Naive thymus-derived CD4-positive, alpha-beta T cell (primary cell): ENCODE measurements around the gene TSHZ1. TPM values are rescaled to one million over a fixed set of nuclear protein-coding genes. Genes with fewer than 3 reads are reported as not detected.

Source experiments
- ATAC-seq: fragments of 150-1000 bp; cut with Tn5 transposase; 2 replicates; pipeline ENCODE4 v1.10.0; 2021; ENCODE audit warnings: mild to moderate bottlenecking, moderate library complexity
- CTCF ChIA-PET: fragments of 350-600 bp; sonication (Branson Sonifier 250); formaldehyde crosslinking; loops from one replicate; lab custom pipeline; 2021; ENCODE audit warnings: antibody characterized with exemption; lab: Charles Lee
- POLR2A ChIA-PET: fragments of 350-600 bp; sonication (Branson Sonifier 250); formaldehyde crosslinking; loops from one replicate; lab custom pipeline; 2021; ENCODE audit warnings: antibody characterized with exemption, inconsistent platforms; lab: Charles Lee
- DNase-seq, 9 donors: peaks; one replicate each; pipeline versions ENCODE4 v3.0.0 to v3.0.0-alpha.2; 2020 to 2022; ENCODE audit warnings: mixed read lengths in 1 of 9
- H3K27ac ChIP-seq: one replicate; pipeline ENCODE4 v1.7.0; 2013; ENCODE audit warnings: mild to moderate bottlenecking, low read depth, low read length, moderate library complexity
- H3K27me3 ChIP-seq, 2 donors: one replicate each; pipeline ENCODE4 v1.7.0; 2013; ENCODE audit warnings: low read length in 2 of 2, mild to moderate bottlenecking in 2 of 2, moderate library complexity in 2 of 2; ENCODE audit not compliant: control insufficient read depth in 2 of 2, insufficient read depth in 2 of 2
- H3K36me3 ChIP-seq, 3 experiments: 1 replicate in 2 of 3; 2 replicates in 1 of 3; pipeline ENCODE4 v1.7.0; 2013; ENCODE audit warnings: low read length in 3 of 3, mild to moderate bottlenecking in 3 of 3, moderate library complexity in 1 of 3; ENCODE audit not compliant: insufficient read depth in 3 of 3, control insufficient read depth in 2 of 3
- H3K4me1 ChIP-seq, 2 donors: one replicate each; pipeline ENCODE4 v1.7.0; 2013; ENCODE audit warnings: low read length in 2 of 2, mild to moderate bottlenecking in 2 of 2, moderate library complexity in 1 of 2; ENCODE audit not compliant: control insufficient read depth in 2 of 2, insufficient read depth in 2 of 2
- H3K4me3 ChIP-seq: 2 replicates; pipeline ENCODE4 v1.7.0; 2013; ENCODE audit warnings: mild to moderate bottlenecking, low read length
- H3K9me3 ChIP-seq, 3 experiments: 1 replicate in 2 of 3; 2 replicates in 1 of 3; pipeline ENCODE4 v1.7.0; 2013; ENCODE audit warnings: low read length in 3 of 3; ENCODE audit not compliant: control insufficient read depth in 2 of 3
- H3K27ac Mint-ChIP-seq, 9 donors: one replicate each; pipeline ENCODE4 v1.8.0; 2020 to 2022; ENCODE audit warnings: mixed read lengths in 9 of 9, mild to moderate bottlenecking in 8 of 9, moderate library complexity in 5 of 9, inconsistent platforms in 2 of 9
- H3K27me3 Mint-ChIP-seq, 5 donors: one replicate each; pipeline ENCODE4 v1.8.0; 2021 to 2022; ENCODE audit warnings: mixed read lengths in 5 of 5, mild to moderate bottlenecking in 1 of 5
- H3K36me3 Mint-ChIP-seq, 5 donors: one replicate each; pipeline ENCODE4 v1.8.0; 2020 to 2022; ENCODE audit warnings: mixed read lengths in 5 of 5, mild to moderate bottlenecking in 3 of 5, inconsistent platforms in 1 of 5
- H3K4me1 Mint-ChIP-seq, 7 donors: one replicate each; pipeline ENCODE4 v1.8.0; 2020 to 2022; ENCODE audit warnings: mixed read lengths in 7 of 7, mild to moderate bottlenecking in 3 of 7, inconsistent platforms in 1 of 7
- H3K4me3 Mint-ChIP-seq, 10 donors: one replicate each; pipeline ENCODE4 v1.8.0; 2020 to 2022; ENCODE audit warnings: mild to moderate bottlenecking in 10 of 10, mixed read lengths in 10 of 10, moderate library complexity in 6 of 10, inconsistent platforms in 2 of 10
- H3K9me3 Mint-ChIP-seq, 11 donors: one replicate each; pipeline ENCODE4 v1.8.0; 2020 to 2022; ENCODE audit warnings: mixed read lengths in 11 of 11, mild to moderate bottlenecking in 4 of 11, inconsistent platforms in 1 of 11, moderate library complexity in 1 of 11
- intact Hi-C, 2 donors: fragments of 100-400 bp; cut with micrococcal nuclease; formaldehyde crosslinking; loops; one replicate each; pipeline ENCODE4 v1.15.1; 2023
- polyA plus RNA-seq, 2 donors: library from polyadenylated mRNA; unstranded; fragments of 300-500 nt; fragmentation: Illumina TruSeq; gene quantifications; one replicate each; pipeline ENCODE4 v1.2.3, GENCODE V29; 2021
- total RNA-seq, 6 experiments: library from RNA in 5 of 6; stranded (reverse) in 5 of 6; gene quantifications; 1 replicate in 5 of 6; 2 replicates in 1 of 6; pipeline ENCODE4 v1.2.3 and lab custom pipeline; 2021 to 2026

The TSHZ1 gene
- total and polyA plus RNA-seq, 7 experiments from 2014 or later = 4.5 to 33.5 (median 23.4) TPM

DNA sequence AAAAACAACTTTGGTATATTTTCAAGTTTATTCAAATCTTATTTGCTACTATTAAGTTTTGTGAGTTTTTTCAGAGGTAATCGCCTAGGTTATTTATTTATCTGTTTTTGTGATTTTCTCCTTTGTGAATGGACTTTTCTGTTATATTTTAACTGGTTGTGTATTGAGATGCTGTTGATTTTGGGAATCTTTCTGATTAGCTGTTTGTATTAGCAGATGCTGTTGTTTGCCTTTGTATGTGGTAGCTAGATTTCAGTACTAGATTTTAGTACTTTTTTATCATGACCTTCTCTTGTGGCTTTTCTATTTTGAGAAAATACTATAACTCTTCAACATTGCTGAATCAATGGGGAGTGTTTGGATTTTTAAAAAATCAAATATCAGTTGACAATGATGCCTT, 42.4 kb downstream of the TSHZ1 start:
- DNase-seq = no peak
- no peak overlapping the region for H3K4me3 ChIP-seq
- no peaks in the 10 kb centered on the region for H3K27me3 ChIP-seq
- CTCF ChIA-PET = no interaction called here
- no peaks in the 10 kb centered on the region for H3K36me3 ChIP-seq
- H3K4me3 Mint-ChIP-seq = peak overlapping the region in 2 of 10 donors; percentile 4 to 10
- intact Hi-C loops = no loop called here
- POLR2A ChIA-PET = no interaction called here
- H3K27me3 Mint-ChIP-seq = no peaks in the 10 kb centered on the region
- H3K27ac Mint-ChIP-seq = peak overlapping the region in 5 of 9 donors; percentile 22 to 62 (median 44)
- no peak for ATAC-seq
- H3K27ac ChIP-seq = no peak overlapping the region
- H3K4me1 ChIP-seq = peaks cover 14 to 23% of the 10 kb centered on the region in 2 donors
- H3K36me3 Mint-ChIP-seq = no peaks in the 10 kb centered on the region
- H3K9me3 Mint-ChIP-seq = peaks cover 0 to 5% (median 0%) of the 10 kb centered on the region in 11 donors
- H3K4me1 Mint-ChIP-seq = peaks cover 25 to 96% (median 86%) of the 10 kb centered on the region in 7 donors
- H3K9me3 ChIP-seq = peaks cover 0 to 8% (median 0%) of the 10 kb centered on the region in 3 experiments

DNA sequence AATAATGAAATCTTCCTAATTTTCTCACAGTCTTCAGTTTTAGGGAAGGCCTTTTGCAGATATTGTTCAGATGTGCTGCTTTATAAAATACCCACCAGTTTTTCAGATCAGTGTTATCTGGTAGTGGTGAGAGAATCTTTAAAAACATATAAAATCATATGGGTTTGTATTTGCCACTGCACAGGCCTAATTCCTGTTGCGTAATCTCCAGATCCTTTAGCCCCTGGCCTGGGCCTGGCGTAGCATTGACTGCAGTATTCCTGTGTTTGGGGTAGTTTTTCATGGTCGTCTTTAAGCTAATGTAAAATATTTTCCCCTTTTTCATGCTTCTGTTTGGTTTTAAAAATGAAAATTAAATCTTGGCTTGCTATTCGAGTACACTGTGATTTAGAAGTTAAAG, 43.2 kb downstream of the TSHZ1 start:
- Mint-ChIP-seq H3K9me3 (peaks cover 0 to 5% (median 0%) of the 10 kb centered on the region in 11 donors), H3K36me3 (no peaks in the 10 kb centered on the region), H3K27me3 (no peaks in the 10 kb centered on the region), H3K4me1 (peaks cover 17 to 90% (median 80%) of the 10 kb centered on the region in 7 donors), H3K4me3 (no peak overlapping the region), H3K27ac (peak overlapping the region in 4 of 9 donors; percentile 9 to 62 (median 34))
- Histone ChIP-seq H3K27me3 (no peaks in the 10 kb centered on the region), H3K4me1 (peaks cover 6 to 16% of the 10 kb centered on the region in 2 donors), H3K27ac (no peak overlapping the region), H3K36me3 (no peaks in the 10 kb centered on the region), H3K9me3 (peaks cover 0 to 8% (median 0%) of the 10 kb centered on the region in 3 experiments), H3K4me3 (no peak overlapping the region)
- intact Hi-C loops = no loop called here
- POLR2A ChIA-PET = no interaction called here
- CTCF ChIA-PET = interaction anchor here (0.6 kb wide), 1 partner anchor 246 kb away, joined by 3 read pairs; no protein-coding TSS in a partner anchor
- DNase-seq (no peak), ATAC-seq (no peak)

DNA sequence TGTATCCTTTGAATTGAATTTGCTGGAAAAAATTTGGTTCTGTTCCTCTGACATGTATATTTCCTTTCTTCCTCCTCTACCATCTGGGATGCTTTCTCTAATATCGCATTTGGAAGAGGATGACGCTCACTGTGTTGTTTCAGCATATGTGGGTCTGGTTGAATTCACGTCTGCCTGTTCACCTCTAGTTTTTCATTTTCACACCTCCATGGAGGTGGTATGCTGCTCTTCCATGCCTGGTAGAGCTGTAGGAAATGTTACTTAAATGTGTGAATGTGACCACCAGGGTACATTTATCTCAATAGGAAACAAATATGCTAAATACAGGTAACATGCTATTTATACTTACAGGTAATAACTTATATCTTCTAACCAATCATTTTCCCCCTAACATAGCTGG, 44.5 kb downstream of the TSHZ1 start:
- H3K4me1 ChIP-seq = peaks cover 4 to 6% of the 10 kb centered on the region in 2 donors
- Mint-ChIP-seq H3K36me3 (peaks cover 0 to under 1% (median 0%) of the 10 kb centered on the region in 5 donors), H3K4me3 (no peak overlapping the region), H3K27ac (peak overlapping the region in 1 of 9 donors; percentile 43), H3K9me3 (peaks cover 0 to 1% (median 0%) of the 10 kb centered on the region in 11 donors), H3K4me1 (peaks cover 13 to 89% (median 78%) of the 10 kb centered on the region in 7 donors), H3K27me3 (no peaks in the 10 kb centered on the region)
- H3K36me3 ChIP-seq = no peaks in the 10 kb centered on the region
- H3K9me3 ChIP-seq = peaks cover 0 to under 1% (median 0%) of the 10 kb centered on the region in 3 experiments
- no peak overlapping the region for H3K27ac ChIP-seq
- DNase-seq (no peak), ATAC-seq (no peak)
- no peaks in the 10 kb centered on the region for H3K27me3 ChIP-seq
- CTCF ChIA-PET = no interaction called here
- intact Hi-C loops = loop anchor here in 1 of 2 donors (1.0 kb wide), 1 partner anchor 8 kb away; no protein-coding TSS in a partner anchor
- H3K4me3 ChIP-seq = no peak overlapping the region
- POLR2A ChIA-PET = interaction anchor here (0.8 kb wide), 1 partner anchor 45 kb away, joined by 3 read pairs; the partner anchor contains the start of gene TSHZ1

GRCh38 chr18:75256376-75256775, 45.8 kb downstream of the TSHZ1 start:
- peaks cover 4 to 6% of the 10 kb centered on the region in 2 donors for H3K4me1 ChIP-seq
- Mint-ChIP-seq H3K4me3 (no peak overlapping the region), H3K27me3 (no peaks in the 10 kb centered on the region), H3K4me1 (peaks cover 20 to 91% (median 80%) of the 10 kb centered on the region in 7 donors), H3K36me3 (peaks cover 0 to 6% (median 2%) of the 10 kb centered on the region in 5 donors), H3K9me3 (no peaks in the 10 kb centered on the region), H3K27ac (peak overlapping the region in 1 of 9 donors; percentile 43)
- no peak overlapping the region for H3K27ac ChIP-seq
- no peaks in the 10 kb centered on the region for H3K27me3 ChIP-seq
- H3K4me3 ChIP-seq = no peak overlapping the region
- no peak for ATAC-seq
- DNase-seq = no peak
- intact Hi-C loops = no loop called here
- POLR2A ChIA-PET = interaction anchor here (0.8 kb wide), 1 partner anchor 92 kb away, joined by 3 read pairs; no protein-coding TSS in a partner anchor
- no peaks in the 10 kb centered on the region for H3K36me3 ChIP-seq
- H3K9me3 ChIP-seq = no peaks in the 10 kb centered on the region
- CTCF ChIA-PET = no interaction called here

DNA sequence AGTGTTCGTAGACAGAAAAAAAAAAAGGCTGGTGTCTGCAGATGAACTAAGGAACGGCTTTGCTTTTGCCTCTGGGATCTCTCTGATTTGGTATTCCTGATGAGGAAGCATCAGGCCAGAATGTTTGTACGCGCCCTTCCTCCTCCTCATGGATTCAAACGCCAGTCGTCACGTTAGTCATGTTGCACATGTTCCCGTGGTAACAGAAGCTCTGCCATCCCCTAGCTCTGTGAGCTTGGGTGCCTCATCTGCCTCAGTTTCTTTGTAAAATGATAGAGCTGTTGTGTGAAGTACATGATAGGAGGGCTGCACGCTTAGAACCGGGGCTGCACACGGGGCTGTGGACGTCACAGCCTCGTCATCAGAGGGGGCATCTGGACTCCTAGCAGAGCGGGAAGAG, 47.0 kb downstream of the TSHZ1 start:
- no peaks in the 10 kb centered on the region for H3K9me3 ChIP-seq
- ChIA-PET POLR2A (no interaction called here), CTCF (no interaction called here)
- no peaks in the 10 kb centered on the region for H3K27me3 Mint-ChIP-seq
- ATAC-seq (no peak), DNase-seq (no peak)
- H3K36me3 ChIP-seq = no peaks in the 10 kb centered on the region
- H3K27me3 ChIP-seq = no peaks in the 10 kb centered on the region
- H3K9me3 Mint-ChIP-seq = no peaks in the 10 kb centered on the region
- peaks cover 23 to 91% (median 79%) of the 10 kb centered on the region in 7 donors for H3K4me1 Mint-ChIP-seq
- no peak overlapping the region for H3K4me3 ChIP-seq
- no peak overlapping the region for H3K27ac ChIP-seq
- peak overlapping the region in 1 of 9 donors; percentile 21 for H3K27ac Mint-ChIP-seq
- H3K4me1 ChIP-seq = peaks cover 4 to 6% of the 10 kb centered on the region in 2 donors
- H3K36me3 Mint-ChIP-seq = peaks cover 0 to 10% (median 6%) of the 10 kb centered on the region in 5 donors
- H3K4me3 Mint-ChIP-seq = no peak overlapping the region
- intact Hi-C loops = no loop called here

DNA sequence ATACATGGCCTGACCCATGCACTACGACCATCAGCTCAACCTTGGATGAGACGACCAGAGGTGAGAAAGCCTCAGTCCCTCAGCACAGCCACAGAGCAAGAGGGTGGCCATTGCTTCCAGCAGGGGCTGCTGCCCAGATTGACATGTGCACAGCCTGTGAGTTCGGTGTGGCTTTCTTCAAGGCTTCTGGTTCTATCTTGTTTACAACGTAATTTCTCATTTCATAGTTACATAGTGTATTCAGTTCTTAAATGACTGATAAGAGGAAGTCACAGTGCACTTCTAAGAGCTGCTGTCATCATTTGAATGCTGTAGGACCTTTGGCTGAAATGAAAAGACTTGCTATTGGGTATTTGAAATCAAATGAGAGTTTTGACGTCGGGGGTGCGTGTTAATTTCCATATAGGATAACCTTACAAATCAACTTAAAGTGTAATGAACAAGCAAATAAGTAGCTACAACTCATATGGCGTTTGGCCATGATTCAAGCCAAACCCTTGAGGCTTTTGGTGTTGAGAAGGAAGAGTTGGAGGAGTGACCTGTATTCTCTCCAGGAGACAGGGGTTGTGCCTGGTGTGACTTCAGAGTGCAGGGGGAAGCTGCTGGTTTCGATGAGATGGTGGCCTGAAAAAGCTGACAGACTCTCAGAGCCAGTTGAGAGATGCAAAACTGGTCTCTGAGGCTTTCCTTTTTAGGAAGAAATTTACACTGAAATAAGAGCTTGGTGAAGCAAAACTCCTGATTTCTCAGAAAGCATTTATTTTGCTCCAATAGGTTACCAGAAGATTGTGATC, 51.0 kb downstream of the TSHZ1 start:
- no peaks in the 10 kb centered on the region for H3K27me3 Mint-ChIP-seq
- H3K4me3 Mint-ChIP-seq = peak overlapping the region in 2 of 10 donors; percentile 7 to 13
- H3K36me3 Mint-ChIP-seq = peaks cover 0 to 18% (median 6%) of the 10 kb centered on the region in 5 donors
- H3K27me3 ChIP-seq = no peaks in the 10 kb centered on the region
- ChIA-PET POLR2A (no interaction called here), CTCF (interaction anchor here (0.6 kb wide), 1 partner anchor 46 kb away, joined by 5 read pairs; no protein-coding TSS in a partner anchor)
- H3K27ac Mint-ChIP-seq = peak overlapping the region in 7 of 9 donors; percentile 4 to 64 (median 21)
- intact Hi-C loops = no loop called here
- ATAC-seq (no peak), DNase-seq (no peak)
- H3K27ac ChIP-seq = no peak overlapping the region
- no peaks in the 10 kb centered on the region for H3K36me3 ChIP-seq
- H3K9me3 ChIP-seq = no peaks in the 10 kb centered on the region
- H3K4me1 Mint-ChIP-seq = peaks cover 20 to 91% (median 77%) of the 10 kb centered on the region in 7 donors
- H3K4me1 ChIP-seq = peaks cover 0 to 6% of the 10 kb centered on the region in 2 donors
- no peaks in the 10 kb centered on the region for H3K9me3 Mint-ChIP-seq
- no peak overlapping the region for H3K4me3 ChIP-seq
